Left lobe of liver (tissue), 2 donors: ENCODE data around the gene HSD17B2. TPM values are rescaled to one million over a fixed set of nuclear protein-coding genes. Genes with fewer than 3 reads are reported as not detected.
"Not testable (repeated sequence)": the region's sequence is repeated elsewhere in the genome, so short reads cannot be mapped to it uniquely, and the experiment has no call there.

Experiments
- ATAC-seq: fragments of 200-7000 bp; cut with Tn5 transposase; one replicate; pipeline ENCODE4 v1.9.1; 2020; ENCODE audit warnings: mild to moderate bottlenecking, moderate library complexity
- DNase-seq: peaks from one replicate; pipeline ENCODE4 v3.0.0-alpha.2; 2020; ENCODE audit warnings: low spot score
- total RNA-seq: library from RNA; stranded (reverse); gene quantifications from one replicate; pipeline ENCODE4 v1.2.1, GENCODE V29; 2021
- donor health status: DM: no; HTN: no; CAD: no; lungs with moderate emphysema.
- donor health status: DM: no; HTN: yes; CAD: no.

HSD17B2 gene
- total RNA-seq, 1 donor from 2014 or later: 82.7 TPM

- DNase-seq (no peak), ATAC-seq (no peak)
These were observed 39.0 kb downstream of the HSD17B2 start for GRCh38 chr16:82074019-82074558.

GRCh38 chr16:82078125-82078524 is 43.1 kb downstream of the HSD17B2 start:
- DNase-seq (no peak), ATAC-seq (no peak)

- ATAC-seq (peak; percentile 52), DNase-seq (peak; percentile 54)
These were observed 44.8 kb downstream of the HSD17B2 start for GRCh38 chr16:82079892-82080291.

GRCh38 chr16:82081264-82081663 is 46.2 kb downstream of the HSD17B2 start:
- no peak for ATAC-seq

GRCh38 chr16:82082097-82082496 is 47.0 kb downstream of the HSD17B2 start:
- DNase-seq: no peak

More at GRCh38 chr16:82081264-82081663, 46.2 kb downstream of the HSD17B2 start:
- no peak for DNase-seq

DNA sequence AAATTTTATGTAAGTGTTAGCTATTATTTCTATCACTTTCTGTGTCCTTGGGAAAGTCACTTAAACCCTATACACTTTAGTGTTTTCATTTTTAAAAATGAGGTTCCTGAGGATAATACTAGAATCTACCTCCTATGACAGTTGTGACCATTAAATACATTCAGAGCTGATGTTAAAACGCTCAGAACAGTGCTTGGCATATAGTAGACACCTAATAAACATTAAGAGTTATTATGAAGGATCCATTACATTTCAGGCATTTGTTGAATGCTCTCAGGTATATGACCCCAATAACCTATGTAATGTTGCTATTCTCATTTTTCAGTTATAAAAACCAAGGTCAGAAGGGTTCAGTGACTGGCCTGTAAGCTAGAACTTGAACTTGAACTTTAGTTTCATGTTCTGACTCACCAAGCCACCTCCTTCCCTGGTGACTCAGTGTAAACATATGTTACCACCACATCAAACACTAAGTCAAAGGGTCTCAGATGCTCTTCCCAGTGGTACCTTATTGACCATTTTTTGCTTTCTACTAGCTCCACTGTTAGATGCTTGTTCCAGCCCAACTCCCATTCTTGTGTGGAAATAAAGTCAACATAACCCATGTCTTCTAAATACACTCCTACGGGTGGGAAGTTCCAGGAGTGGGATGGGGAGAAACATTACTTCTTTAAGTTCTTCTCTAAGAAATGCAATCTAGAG is 47.6 kb downstream of the HSD17B2 start:
- ATAC-seq (peak; percentile 43), DNase-seq (no peak)

More at GRCh38 chr16:82082097-82082496, 47.0 kb downstream of the HSD17B2 start:
- peak; percentile 38 for ATAC-seq

DNA sequence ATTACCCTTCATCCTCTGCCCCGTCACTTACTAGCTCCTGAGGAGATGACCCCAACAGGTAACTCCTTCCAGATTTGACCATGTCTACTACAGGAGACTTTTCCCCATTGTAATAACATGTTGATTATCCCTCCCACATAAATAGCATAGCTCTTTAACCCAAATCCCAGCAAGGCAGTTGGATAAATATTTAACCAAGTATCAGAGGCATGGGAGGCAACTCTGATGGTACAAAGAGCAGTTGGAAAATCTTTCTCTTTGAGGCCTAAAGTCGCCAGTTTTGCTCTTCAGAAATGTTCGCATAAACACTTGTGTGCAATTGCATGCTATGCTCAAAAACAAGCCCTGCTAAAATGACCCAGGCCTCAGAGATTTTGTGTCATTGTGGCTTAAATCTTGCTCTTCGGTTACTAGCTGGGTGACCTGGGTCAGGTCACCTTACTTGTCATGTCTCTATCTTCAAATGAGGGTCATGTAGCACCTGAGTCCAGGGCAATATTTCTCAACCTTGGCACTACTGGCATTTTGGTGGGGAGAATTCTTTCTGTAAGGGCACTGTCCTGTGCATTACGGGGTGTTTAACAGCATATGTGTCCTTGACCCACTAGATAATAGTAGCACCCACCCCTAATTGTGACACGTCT is 48.8 kb downstream of the HSD17B2 start:
- DNase-seq (peak; percentile 76), ATAC-seq (peak; percentile 71)

DNA sequence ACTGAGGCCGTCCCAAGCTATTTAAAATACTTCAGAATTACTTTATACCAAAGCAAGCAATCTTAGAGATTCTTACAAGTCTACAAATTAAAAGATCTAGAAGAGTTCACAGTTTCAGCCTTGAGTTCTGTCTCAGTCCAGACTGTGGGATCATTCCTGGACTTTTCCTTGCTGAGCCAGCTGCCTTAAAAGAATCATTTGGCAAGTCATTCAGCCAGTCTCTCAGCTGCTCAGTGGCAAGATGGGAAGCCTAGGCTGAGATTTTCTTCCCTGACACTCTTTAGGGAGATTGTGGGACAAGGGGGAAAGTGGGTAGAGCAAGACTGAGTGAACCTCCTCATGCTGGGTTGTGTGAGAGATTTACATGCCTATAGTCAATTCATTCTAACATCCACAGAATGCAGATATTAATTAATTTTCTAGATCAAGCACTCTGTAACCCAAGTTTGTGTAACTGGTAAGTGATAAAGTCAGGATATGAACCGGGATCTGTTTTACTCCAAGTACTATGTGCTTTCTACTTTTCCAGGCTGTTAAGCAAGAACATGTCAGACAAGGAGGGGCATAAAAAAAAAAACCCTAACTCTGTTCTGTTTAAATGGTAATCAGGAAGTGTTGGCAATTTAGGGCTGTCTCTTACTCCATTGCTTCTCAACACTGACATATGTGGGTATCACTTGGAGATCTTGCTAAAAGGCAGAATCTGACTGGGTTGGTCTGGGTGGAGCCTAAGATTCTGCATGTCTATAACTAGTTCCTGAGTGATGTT is 50.1 kb downstream of the HSD17B2 start:
- ATAC-seq (no peak), DNase-seq (no peak)

DNA sequence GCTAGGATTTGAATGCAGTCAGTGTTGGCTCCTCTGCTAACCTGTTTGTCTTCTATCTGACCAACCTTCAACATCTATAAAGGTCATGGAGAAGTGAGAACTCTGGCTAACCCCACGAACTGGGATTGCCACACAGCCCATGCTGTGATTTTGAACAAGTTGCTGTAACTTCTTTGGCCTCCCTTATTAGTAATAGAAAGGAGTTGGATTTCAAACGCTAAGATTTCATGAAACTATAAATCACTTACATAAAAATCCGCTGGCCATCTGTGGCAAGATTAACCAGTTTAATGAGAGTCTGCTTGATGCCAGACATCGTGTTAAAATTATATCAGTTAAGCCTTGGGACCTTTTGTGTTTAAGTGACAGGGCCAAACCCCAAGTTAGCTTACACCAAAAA is 53.4 kb downstream of the HSD17B2 start:
- DNase-seq (peak; percentile 86), ATAC-seq (peak; percentile 80)

- DNase-seq: no peak
- no peak for ATAC-seq
These were observed 56.2 kb downstream of the HSD17B2 start for GRCh38 chr16:82091241-82091640.

GRCh38 chr16:82092711-82093110 is 57.7 kb downstream of the HSD17B2 start:
- ATAC-seq (no peak), DNase-seq (no peak)

DNA sequence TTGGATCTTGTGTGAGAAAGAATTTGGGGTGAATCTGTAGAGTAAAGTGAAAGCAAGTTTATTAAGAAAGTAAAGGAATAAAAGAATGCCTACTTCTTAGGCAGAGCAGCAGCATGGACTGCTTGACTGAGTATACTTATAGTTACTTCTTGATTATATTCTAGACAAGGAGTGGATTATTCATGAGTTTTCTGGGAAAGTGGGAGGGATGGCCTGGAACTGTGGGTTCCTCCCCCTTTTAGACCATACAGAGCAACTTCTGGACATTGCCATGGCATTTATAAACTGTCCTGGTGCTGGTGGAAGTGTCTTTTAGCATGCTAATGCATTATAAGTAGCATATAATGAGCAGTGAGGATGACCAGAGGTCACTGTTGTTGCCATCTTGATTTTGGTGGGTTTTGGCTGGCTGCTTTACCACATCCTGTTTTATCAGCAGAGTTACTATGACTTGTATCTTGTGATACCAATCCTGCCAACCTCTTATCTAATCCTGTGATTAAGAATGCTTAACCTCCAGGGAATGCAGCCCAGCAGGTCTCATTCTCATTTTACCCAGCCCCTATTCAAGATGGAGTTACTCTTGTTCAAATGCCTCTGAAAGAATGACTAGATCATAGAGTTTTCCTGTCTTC is 58.7 kb downstream of the HSD17B2 start:
- DNase-seq (no peak), ATAC-seq (no peak)

DNA sequence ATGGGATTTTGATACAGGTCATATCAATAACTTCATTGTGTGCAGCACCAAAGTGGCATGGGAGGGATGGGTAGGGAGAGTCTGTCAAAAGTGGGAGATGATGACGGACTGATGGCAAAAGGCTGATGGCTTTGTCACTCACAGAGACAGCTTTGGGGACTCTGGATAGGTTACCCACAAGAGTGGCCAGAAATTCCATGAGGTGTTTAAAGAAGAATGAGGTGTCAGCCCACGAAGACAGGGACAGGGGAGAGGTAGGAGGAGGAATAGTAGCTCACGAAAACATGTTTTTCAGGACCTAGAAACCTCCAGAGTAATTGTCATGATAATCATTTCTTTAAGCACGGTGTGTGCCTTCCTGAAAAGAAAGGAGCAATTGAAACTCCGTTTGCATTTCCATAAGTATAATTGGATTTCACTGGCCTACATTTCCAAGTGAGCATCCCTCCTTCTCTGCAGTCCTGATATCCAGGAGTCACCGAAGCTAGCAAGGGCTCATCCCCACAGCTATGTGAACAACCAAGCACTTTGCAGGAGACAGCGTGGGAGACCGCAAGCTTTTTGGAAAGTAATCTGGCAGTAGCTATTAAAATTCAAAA is 60.0 kb downstream of the HSD17B2 start:
- no peak for ATAC-seq

DNA sequence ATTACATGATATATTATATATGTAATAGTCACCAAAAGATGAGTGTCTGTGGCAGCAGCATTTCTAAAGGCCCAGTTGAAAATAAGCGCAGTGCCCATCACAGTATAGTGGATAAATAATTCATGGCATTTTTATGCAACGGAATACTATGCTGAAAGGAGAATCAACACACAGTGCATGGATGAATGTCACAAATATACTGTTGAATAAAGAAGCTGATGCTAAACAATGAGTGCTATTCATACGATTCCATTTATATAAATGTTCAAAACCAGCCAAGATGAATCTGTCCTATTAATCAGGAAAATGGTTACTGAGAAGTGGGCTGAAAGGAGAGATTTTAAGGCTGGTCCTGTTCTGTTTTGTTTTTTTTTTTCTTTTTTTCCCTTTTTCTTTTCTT is 61.6 kb downstream of the HSD17B2 start:
- DNase-seq (no peak), ATAC-seq (no peak)

More for the DNA sequence above, 60.0 kb downstream of the HSD17B2 start:
- DNase-seq: no peak

GRCh38 chr16:82105107-82105506 is 70.1 kb downstream of the HSD17B2 start:
- ATAC-seq (no peak), DNase-seq (no peak)

DNA sequence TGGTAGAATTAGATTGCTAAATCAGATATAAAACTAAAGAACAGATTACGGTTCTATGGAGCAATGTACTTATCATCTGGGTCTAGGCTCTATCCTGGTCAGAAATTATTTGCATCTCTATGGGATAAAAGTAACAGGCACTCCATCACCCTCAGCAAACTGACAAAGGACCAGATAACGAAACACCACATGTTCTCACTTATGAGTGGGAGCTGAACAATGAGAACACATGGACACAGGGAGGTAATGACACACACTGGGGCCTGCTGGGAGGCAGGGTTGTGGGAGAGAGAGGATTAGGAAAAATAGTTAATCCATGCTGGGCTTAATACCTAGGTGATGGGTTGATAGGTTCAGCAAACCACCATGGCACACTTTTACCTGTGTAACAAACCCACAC is 73.0 kb downstream of the HSD17B2 start:
- DNase-seq: no peak
- ATAC-seq: no peak

- DNase-seq (no peak), ATAC-seq (no peak)
These were observed 73.7 kb downstream of the HSD17B2 start for GRCh38 chr16:82108774-82109173.

DNA sequence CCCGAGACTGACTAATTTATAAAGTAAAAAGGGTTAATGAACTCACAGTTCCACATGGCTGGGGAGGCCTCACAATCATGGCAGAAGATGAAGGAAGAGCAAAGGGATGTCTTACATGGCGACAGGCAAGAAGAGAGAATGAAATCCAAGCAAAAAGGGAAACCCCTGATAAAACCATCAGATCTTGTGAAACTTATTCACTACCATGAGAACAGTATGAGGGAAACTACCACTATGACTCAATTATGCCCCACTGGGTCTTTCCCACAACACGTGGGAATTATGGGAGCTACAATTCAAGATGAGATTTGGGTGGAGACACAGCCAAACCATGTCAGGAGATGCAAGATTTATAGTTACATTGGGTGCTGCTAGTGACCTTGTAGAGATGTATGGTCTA is 74.2 kb downstream of the HSD17B2 start:
- DNase-seq, ATAC-seq: not testable (repeated sequence)

GRCh38 chr16:82111944-82112343 is 76.9 kb downstream of the HSD17B2 start:
- ATAC-seq (no peak), DNase-seq (no peak)

DNA sequence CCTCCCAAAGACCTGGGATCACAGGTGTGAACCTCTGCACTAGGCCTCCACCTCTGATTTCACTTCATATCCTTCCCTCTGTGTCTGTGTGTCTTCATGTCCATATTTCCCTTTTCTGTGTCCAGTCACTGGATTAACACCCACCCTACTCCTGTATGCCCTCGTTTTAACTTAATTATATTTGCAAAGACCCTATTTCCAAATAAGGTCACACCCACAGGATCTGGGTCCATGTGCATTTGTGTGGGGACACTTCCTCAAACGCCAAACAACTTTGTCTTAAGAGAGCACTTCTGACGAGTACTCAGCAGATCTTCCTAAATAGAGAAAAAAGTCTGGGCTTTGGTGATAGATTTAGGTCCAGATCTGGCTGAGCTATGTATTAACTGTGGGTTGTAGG is 78.7 kb downstream of the HSD17B2 start:
- ATAC-seq: no peak

GRCh38 chr16:82116535-82116934 is 81.5 kb downstream of the HSD17B2 start:
- ATAC-seq (no peak), DNase-seq (no peak)

More for the DNA sequence above, 78.7 kb downstream of the HSD17B2 start:
- no peak for DNase-seq
